Cortex of kidney (tissue), 1 donor: ENCODE results near the gene NACC2.
"Not testable (repeated sequence)": the region's sequence is repeated elsewhere in the genome, so short reads cannot be mapped to it uniquely, and the experiment has no call there.

Source experiments
- DNase-seq: peaks from one replicate; lab custom pipeline; 2025; lab: John Stamatoyannopoulos, UW

Gene NACC2

DNA sequence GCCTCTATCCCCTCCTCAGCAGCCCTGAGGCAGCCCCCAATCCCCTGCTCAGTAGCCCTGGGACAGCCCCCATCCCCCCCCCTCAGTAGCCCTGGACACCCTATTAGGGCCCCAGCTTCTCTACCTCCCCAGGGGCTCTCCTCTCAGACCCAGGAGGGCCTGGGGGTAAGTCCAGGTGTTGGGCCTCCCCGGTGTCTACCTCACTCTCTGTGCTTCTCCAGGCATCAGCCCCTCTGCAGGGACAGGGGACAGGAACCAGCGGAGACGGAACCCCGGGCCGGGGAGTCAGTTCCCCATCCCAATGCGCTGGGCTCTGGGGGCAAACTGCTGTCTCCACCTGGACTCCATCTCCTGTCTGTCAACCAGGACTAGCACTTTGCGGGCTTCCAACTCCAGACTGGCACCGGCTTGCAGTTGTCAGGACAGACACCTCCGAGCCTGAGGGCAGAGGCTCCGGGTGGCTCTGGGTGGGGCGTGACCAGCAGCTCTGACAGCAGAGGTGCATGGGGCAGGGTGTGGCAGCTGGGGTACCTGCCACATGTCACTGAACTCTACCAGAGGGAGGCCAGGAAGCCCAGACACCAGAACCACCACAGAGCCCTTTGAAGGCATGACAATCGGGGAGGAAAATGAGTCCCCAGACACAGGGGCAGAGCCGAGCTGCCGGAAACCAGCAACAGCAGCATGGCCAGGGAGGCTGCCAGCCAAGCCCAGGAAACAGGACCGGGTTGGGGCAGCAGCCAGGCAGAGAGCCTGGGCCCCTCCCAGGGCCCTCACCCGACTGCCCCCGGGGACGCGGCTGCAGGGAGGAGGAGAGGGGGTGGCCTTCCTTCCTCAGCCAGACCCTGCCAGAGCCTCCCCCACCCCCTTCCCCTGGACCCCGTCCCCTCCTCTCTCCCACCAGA is 116.2 kb downstream of the NACC2 start:
- DNase-seq: no peak

DNA sequence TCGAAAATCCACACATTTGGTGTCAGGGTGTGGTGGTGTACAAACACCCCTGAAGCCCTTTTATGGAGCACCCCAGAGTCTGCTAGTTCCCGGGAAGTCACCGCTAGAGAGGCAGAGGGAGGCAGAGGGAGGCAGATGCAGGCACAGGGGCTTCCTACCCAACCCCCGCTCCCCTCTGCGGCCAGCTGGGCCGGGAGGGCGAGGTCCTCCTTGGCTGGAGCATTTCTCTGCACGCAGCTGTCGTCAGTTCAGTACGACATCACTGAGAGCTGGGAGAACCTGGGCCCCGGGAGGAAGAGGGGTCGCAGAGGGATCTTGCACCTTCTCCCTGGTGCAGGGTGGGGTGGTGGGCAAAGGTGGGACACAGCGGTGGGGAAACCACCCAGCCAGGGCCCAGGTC is 118.1 kb downstream of the NACC2 start:
- no peak for DNase-seq

DNA sequence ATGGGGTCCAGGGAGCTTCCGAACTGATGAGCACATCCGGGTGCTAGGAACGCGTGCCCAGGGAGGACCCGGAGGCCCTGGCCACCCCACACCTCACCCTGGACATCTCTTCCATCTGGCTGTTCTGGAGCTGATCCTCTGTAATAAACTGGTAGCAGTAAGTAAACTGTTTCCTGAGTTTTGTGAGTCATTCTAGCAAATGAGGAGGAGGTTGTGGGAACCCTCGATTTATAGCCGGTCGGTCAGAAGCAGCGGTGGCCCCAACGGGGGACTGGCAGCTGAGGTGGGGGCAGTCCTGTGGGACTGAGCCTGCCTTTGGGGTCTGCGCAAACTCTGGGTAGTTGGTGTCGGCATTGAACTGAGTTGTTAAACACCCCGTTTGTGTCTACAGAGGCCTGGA is 118.6 kb downstream of the NACC2 start:
- no peak for DNase-seq

DNA sequence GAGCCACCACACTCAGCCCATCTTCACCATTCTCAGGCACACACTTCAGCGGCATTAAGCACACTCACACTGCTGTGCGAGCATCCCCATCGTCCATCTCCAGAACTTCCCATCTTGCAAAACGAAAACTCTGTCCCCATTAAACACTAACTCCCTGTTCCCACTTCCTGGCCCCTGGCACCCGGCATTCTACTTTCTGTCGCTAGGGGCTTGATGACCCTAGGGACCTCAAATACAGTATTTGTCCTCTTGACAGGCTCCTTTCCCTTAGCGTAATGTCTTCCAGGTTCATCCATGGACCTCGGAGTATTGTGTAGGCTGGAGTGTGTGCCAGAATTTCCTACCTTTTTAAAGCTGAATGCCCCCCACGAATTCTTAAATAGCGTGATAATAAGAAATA is 119.3 kb downstream of the NACC2 start:
- DNase-seq: no peak

DNA sequence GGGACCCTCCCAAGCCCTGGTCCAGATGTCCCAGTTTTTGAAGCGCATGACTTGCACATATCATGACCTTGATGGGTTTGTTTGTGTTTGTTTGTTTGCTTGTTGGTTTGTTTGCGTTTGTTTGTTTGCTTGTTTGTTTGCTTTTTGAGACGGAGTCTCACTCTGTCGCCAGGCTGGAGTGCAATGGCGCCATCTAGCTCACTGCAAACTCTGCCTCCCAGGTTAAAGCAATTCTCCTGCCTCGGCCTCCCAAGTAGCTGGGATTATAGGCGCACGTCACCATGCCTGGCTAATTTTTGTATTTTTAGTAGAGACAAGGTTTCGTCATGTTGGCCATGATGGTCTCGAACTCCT is 120.9 kb downstream of the NACC2 start:
- no peak for DNase-seq

DNA sequence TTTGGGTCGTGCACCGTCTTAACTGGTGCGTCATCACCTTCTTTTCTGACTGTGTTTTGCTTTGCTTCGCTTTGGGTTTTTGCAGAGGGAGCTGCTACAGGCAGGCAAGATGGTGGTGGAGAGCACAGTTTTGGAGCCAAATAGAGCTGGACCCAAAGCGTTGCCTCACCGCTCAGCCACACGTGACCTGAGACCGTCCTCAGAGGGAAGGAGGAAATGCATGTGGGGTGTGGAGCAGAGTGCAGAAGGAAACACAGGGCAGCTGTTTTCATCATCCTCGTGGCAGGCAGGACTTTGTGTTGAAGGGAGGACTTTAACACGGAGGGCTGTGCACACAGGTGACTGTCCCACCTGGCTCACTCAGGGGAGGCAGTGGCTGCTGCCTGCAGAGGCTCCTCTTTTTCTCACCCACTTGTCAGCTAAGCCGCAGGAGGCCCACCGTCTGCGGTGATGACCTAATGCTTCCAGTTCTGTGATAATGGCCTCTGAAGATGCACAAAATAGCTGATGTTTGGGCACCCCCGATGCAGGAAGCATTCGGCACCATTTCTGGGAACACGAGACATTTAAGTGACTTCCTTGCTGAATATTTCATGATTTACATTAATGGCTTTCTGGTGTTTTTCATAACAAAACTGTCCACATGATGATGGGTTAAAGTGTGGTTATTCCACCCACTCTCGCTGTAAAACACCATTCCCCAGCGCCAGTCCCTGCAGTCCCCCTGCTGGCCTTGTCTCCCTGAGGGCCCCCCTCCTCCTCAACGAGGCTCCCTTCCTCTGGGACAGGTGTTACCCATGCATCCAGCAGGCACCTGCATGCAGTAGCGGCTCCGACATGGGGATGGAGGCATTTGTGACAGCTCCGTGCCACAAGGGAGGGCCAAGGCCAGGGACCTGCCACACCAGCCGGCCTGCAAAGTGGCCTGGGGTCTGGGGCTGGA is 121.5 kb downstream of the NACC2 start:
- no peak for DNase-seq

DNA sequence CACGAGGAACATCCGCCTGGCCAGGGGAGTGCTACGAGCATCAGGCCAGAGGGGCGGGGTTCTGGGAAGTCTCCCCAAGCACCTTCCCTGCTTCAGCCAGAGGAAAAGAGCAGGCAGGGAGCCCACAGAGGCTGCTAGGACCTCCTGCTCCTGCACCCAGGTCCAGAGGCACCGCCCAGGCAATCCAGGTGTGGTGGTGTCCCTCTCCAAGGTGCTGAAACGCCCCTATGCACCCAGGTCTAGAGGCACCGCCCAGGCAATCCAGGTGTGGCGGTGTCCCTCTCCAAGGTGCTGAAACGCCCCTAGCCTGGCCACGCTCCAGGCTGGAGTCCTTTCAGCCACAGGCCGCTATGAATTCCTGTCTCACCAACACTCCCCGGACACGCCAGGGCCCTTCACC is 123.2 kb downstream of the NACC2 start:
- DNase-seq: no peak

DNA sequence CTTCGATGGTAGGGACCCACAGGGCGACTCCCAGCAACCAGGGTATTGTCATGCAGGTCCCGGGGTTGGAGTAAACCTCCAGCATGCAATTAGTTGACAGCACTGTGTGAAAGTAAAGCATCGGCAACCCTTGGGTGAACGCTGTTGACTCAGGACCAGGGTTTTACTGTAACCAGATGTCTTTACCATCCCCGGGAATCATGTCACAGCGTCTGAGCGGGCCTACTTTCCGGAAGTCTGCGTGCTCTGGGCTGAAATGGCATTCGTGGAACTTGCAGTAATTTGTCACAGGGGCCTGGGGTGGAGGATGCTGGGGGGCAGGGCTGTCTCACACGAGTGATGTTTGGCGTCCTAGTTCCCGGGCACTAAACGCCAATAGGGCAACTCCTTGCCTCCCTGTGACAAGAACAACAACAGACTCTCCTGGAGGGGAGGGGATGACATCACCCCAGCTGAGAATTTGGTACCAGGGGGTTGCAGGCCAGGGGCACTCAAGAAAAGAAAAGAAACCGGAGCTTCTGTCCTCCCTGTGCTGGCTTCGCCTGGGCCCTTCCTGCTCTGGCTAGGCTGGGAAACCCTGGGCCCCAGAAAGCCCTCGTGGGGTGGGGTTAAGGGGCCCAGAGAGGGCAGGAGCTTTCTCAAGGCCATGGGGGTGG is 123.8 kb downstream of the NACC2 start:
- DNase-seq: no peak

DNA sequence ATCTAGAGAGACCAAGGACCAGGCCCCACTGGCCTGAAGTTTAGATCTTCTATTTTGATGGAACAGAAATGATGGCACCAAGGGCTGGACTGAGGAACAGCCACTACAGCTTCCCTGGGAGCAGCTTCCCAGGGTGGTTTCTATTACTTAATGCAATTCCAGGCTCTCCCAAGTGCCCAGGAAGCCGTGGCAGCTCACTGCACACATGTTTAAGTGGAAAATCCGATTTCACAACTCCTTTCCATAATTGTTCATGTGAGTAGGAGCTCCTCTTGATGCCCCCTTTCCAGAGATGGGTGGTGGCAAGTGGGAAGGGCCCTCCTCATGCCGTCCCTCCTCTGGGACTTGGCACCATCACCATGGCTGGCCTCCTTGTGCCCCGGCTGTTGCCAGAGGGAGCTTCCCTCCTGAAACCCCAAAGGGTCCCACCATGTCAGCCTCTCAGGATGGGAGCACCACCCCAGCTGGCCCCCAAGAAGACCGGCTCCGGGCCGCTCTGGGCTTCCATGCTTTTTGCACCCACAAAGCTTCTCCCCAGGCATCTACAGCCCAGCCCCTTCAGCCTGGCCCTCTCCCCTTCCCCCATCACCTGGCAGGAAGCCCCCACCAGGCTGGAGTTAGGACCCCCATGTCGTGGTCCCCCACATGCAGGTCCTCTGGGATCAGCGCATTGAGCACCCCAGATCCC is 124.8 kb downstream of the NACC2 start:
- no peak for DNase-seq

DNA sequence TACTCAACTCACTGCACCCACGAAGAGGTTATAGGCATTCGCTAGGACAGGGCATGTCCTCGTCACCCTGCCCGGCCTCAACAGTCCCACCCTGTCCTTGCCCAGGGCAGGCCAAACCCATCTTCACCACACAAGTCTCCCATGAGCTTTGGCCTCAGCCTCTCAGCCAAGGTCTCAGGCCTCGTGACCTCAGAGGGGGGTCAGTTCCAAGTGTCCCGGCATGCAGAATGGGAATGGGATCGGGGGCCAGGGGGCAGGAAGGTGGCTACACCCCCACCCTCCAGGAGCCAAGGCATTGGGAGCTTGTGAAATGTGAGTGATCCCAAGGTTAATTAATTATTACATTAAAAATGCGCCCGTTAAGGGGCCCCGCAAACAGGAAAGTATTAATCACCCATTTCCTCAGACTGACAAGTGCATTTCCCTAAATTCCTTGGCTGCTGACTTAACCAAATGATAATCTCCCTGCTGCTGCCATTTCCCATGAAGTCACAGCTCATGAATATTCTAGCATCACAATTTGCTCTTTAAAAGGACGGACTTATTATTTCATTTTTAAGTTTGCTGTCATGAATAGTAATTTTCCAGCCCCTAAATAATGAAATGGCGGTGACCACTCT is 125.9 kb downstream of the NACC2 start:
- DNase-seq: no peak

DNA sequence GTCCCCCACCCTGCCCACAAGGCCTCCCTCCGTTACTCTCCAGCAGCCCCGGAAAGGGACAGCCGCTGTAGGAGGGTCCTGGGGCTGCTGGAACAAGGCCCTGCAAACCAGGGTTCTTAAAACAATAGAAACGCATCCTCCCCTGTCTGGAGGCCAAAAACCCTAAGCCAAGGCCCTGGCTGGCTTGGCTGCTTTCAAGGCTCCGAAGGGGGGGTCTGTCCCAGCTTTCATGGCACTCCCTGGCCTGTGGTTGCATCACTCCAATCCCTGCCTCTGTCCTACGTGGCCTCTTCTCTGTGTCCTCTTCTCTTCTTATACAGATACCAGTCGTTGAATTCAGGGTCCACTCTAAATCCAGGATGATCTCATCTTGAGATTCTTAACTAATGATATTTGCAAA is 126.5 kb downstream of the NACC2 start:
- no peak for DNase-seq

DNA sequence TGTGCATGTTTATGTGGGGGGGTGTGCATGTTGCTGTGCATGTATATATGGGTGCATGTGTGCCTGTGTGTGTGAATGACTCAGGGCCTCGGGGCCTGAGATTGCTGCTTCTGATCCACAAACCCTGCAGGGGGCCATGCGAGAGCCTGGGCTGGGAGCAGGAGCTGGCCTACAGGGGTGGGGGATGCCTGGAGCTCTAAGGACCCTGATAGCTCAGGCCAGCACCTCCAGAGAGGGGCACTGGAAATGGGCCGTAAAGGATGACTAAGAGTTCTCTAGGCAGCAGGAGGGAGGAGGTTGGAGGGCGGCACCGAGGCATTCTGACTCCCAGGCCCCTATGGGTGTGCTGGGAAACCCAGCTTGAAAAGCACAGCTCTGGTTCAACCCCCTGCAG is 127.0 kb downstream of the NACC2 start:
- DNase-seq: no peak

DNA sequence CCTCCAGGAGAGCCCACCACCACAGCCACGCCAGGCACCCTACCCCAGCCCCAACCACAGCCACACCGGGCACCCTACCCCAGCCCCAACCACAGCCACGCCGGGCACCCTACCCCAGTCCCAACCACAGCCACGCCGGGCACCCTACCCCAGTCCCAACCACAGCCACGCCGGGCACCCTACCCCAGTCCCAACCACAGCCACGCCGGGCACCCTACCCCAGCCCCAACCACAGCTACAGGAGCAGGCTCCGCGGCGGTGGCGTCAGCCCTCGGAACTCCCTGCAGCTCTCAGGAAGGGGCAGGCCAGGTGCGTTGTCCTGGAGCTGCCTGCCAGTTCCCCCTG is 128.2 kb downstream of the NACC2 start:
- not testable (repeated sequence) for DNase-seq

DNA sequence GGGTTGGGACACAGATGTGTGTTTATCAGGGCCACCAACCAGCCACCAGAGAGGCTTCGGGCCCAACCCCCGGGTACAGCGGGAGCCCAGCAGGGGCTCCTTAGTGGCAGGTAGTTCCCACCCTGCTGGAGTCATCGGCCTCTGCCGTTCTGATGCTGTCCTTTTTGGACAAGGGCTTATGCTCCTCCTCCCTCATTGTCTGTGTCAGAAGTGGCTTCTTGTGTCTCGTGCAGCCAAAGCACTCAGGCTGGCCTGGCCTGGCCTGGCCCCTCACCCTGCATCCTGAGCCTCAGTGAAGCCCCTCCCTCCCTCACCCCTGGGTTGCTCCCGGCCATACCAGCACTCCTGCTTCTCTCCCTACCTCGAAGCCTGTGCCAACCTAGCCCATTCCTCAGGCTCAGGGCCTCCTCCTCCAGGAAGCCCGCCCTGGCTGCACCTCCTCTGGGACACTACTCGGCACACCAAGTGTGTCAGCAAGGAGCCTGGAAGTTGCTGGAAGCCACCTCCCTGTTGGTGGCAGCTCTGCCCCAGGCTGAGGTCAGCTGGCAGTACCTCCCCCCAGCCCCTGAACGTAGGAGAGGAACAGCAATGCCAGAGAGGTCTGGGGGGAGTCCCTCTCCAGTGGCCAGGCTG is 129.8 kb downstream of the NACC2 start:
- DNase-seq: no peak

DNA sequence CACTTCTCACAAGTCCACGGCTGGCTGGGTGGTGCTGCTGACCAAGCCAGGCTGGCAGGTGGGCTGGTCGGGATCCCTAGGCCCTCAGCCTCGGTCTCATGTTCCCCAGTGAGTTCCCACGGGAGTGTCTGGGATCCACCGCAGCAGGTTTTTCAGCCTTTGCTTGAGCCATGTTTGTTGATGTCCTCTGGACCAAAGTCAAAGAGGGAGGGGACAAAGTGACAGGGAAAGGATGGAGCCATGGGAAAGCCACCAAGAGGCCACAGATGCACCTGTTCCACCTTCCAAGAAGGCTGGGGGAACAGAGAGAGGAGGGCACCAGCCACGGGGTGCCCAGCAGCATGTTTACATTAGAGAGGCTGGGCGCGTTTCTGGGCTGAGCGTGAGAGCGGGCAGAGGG is 131.2 kb downstream of the NACC2 start:
- no peak for DNase-seq

DNA sequence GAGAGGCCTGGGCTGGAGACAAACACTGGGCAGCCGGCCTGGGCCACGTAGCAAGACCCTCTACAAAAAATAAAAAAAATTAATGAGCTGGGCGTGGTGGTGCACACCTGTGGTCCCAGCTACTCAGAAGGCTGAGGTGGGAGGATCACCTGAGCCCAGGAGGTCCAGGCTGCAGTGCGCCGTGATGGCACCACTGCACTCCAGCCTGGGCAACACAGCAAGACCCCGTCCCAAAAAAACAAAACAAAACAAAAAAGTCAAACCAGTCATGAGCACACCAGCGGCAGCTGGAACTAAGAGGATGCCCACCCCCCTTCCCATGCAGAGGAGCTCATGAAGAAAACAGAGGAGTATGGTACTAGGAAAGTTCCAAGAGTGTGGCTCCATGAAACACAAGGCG is 131.8 kb downstream of the NACC2 start:
- DNase-seq: no peak

DNA sequence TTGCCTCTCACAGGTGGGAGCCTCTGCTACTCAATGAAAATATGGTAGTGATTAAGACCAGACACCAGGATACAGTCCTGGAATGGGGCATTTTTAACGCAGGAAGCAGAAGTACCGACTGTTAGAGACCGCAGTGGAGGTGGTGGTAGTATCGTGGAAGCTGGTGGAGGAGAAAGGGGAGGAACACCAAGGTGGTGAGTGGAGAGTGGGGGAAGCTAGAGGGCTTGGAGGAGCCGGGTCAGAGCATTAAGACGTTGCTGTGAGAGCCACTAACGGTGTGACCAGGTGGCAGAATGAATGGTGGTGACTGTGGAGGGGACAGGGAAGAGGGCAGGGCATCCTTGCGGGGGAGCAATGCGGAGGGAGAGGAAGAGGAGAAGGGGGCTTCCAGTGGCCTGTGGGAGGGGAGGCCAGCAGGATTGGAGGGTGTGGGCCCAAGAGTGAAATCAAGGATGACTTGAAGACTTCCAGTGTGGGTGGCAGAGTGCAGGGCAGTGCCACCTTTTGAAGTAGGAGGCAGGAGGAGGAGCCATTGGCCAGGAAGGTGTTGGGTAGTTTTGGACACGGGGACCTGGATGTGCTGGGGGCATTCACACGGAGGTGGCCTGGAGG is 132.3 kb downstream of the NACC2 start:
- DNase-seq: no peak

DNA sequence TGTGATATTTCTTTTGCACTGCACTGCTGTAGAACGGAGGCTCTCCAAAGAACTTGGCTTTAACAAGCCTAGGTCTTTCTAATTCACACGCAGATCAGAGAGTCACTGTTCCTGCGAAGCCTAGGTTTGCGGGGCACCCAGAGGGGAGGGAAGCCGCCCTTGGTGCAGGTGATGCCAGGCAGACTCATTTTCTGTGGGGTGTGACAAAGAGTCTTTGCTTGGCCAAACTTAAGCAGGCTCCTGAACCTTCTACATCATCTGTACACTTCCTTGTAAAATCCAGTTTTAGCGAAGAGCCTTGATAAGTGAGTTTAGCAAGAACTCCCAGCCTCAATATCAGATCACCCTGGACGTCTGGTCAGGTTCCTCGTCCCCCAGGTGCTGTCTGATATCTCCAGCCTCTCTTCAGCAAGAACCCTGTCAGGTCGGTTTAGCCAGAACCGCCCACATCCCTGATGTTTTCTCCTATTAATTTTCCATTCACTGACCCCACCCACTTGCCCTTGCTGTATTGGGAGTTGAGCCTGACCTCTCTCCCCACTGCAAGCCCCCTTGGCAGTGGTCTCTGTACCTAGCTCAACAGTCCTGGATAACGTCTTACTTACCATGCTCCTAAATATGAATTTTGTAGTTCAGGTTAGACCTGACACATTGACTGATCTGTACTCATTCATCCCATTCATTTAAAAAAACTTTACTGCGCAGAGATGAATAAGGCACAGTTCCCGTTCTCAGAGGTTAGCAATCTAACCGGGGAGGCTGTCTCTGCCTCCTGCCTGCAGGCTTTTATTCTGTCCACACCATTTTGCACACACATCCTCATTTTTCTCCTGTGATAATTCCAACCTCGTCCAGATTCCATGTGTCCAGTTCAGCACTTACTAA is 133.0 kb downstream of the NACC2 start:
- no peak for DNase-seq

DNA sequence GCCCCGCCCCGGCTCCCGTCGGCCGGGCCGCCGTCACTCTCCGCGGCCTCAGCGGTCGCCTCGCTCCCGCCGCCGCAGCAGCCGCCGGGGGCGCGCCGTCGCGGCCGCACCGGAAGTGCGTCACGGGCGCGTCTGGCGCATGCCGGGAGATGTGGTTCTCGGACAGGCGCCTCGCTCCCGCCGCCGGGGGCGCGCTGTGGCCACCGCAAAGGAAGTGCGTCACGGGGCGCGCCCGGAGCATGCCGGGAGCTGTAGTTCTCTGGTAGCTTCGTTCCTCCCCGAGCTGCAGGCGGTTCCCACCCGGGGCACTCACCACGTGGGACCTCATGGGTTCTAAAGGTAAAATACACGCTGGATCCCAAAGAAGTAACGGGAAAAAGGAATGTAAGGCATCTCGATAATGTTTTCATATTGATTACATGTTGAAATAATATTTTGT is 133.8 kb downstream of the NACC2 start, which contains the start of gene UBAC1:
TSS of gene UBAC1 (minus strand) at position 97 of the 439 bp plus-strand sequence. CDS start 211 bp downstream, outside the sequence.
- peak; percentile 53 for DNase-seq
